NCI-H1092 (cell line): ENCODE data around the gene POLR3B.

Source experiments
- DNase-seq: peaks from one replicate; lab custom pipeline; 2025; lab: John Stamatoyannopoulos, UW

The POLR3B gene

GRCh38 chr12:106415134-106415533 lies 57.6 kb downstream of the POLR3B start:
- no peak for DNase-seq

- no peak for DNase-seq
Measured at GRCh38 chr12:106416273-106416672, 58.7 kb downstream of the POLR3B start.

GRCh38 chr12:106417926-106418910 lies 60.7 kb downstream of the POLR3B start:
- no peak for DNase-seq

- no peak for DNase-seq
Measured at GRCh38 chr12:106418970-106419369, 61.4 kb downstream of the POLR3B start.

- no peak for DNase-seq
Measured at GRCh38 chr12:106423291-106423690, 65.7 kb downstream of the POLR3B start.

GRCh38 chr12:106425061-106425702 lies 67.6 kb downstream of the POLR3B start:
- DNase-seq = no peak

GRCh38 chr12:106427917-106428316 lies 70.4 kb downstream of the POLR3B start:
- no peak for DNase-seq

- no peak for DNase-seq
Measured at GRCh38 chr12:106428384-106428783, 70.8 kb downstream of the POLR3B start.

- DNase-seq = no peak
Measured at GRCh38 chr12:106429043-106429552, 71.5 kb downstream of the POLR3B start.

- no peak for DNase-seq
Measured at GRCh38 chr12:106429636-106430035, 72.1 kb downstream of the POLR3B start.

GRCh38 chr12:106431839-106432411 lies 74.4 kb downstream of the POLR3B start:
- DNase-seq = no peak

- DNase-seq = no peak
Measured at GRCh38 chr12:106433055-106433454, 75.5 kb downstream of the POLR3B start.

- DNase-seq = no peak
Measured at GRCh38 chr12:106434526-106434925, 77.0 kb downstream of the POLR3B start.

- DNase-seq = no peak
Measured at GRCh38 chr12:106436164-106436563, 78.6 kb downstream of the POLR3B start.

GRCh38 chr12:106442575-106442974 lies 85.0 kb downstream of the POLR3B start:
- DNase-seq = no peak

- no peak for DNase-seq
Measured at GRCh38 chr12:106445053-106445452, 87.5 kb downstream of the POLR3B start.

GRCh38 chr12:106445959-106446358 lies 88.4 kb downstream of the POLR3B start:
- peak; percentile 11 for DNase-seq

- peak; percentile 39 for DNase-seq
Measured at GRCh38 chr12:106446419-106447092, 89.0 kb downstream of the POLR3B start.

- no peak for DNase-seq
Measured at GRCh38 chr12:106452309-106452708, 94.8 kb downstream of the POLR3B start.

- DNase-seq = no peak
Measured at GRCh38 chr12:106455111-106455510, 97.6 kb downstream of the POLR3B start.

- no peak for DNase-seq
Measured at GRCh38 chr12:106459124-106459523, 101.6 kb downstream of the POLR3B start.

- DNase-seq = no peak
Measured at GRCh38 chr12:106459534-106459933, 102.0 kb downstream of the POLR3B start.
